NT2/D1 (cell line): ENCODE results near the gene RASSF7.

Source experiments
- SUZ12 ChIP-seq: IDR thresholded peaks from 2 replicates; pipeline ENCODE4 v1.6.1; 2011; ENCODE audit not compliant: insufficient read length, insufficient read depth; ENCODE audit errors: extremely low read depth
- YY1 ChIP-seq: IDR thresholded peaks from 2 replicates; pipeline ENCODE4 v1.6.1; 2011; ENCODE audit not compliant: insufficient read length, insufficient read depth
- ZNF274 ChIP-seq: IDR thresholded peaks from 2 replicates; pipeline ENCODE4 v1.6.1; 2011; ENCODE audit warnings: mild to moderate bottlenecking, low read depth, low read length

DNA sequence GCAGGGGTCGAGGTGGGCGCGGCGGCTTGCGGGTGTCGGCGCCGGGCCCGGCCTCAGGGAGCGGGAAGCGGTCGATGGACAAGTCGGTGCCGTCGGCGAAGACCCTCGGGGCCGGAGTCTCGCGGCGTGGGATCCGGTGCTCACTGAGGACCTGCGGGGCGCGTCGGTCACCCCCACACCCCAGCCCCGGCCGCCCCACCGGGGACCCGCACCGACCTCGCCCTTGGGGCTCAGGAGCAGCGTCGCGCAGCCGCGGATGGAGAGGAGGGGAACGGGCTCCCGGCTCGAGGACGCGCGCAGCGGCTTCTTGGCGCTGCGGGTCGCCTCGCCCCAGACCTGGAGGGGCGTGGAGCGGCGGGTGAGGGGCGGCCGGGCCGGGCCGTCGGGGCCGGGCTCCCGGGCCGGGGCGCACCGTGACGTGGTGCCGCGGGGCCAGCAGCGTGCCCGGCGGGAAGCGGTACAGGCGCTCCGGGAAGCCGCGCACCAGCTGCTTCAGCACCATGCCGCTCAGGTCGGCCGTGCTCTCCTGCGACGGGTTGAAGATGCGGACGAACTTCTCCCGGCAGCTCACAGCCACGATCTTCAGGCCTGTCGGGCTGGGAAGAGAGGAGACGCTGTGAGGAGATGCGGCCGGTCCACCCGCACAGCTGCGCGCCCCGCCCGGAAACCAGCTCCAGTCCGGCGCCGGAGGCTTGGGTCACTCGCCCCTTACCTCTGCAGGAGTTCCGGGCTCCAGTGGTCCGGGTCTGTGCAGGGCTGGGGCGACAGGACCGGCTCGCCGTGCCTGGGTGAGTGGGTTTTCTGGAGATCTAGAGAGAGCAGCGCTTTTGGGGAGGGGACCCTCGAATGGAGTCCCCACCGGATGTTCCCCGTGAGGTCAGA is 4.7 kb upstream of the RASSF7 start:
- TF ChIP-seq SUZ12 = no peak
- no peak for TF ChIP-seq ZNF274
- TF ChIP-seq YY1 = no peak
